SK-N-MC (cell line): ENCODE measurements around the gene CLCN2.

ENCODE experiments used
- DNase-seq: peaks from one replicate; pipeline ENCODE4 v3.0.0-alpha.2; 2011; ENCODE audit warnings: low read depth, low spot score
- H3K27ac ChIP-seq: fragments of 200-600 bp; sonication (generic); 2 replicates; pipeline ENCODE4 v1.5.1; 2016; ENCODE audit warnings: mixed run types
- H3K36me3 ChIP-seq: fragments of 200-600 bp; sonication (generic); 2 replicates; pipeline ENCODE4 v1.6.1; 2017; ENCODE audit warnings: antibody characterized with exemption, low read length, mixed read lengths; ENCODE audit not compliant: insufficient read depth
- H3K4me3 ChIP-seq: fragments of 200-600 bp; sonication (generic); 2 replicates; pipeline ENCODE4 v1.5.1; 2016
- H3K9ac ChIP-seq: fragments of 200-600 bp; sonication (generic); 2 replicates; pipeline ENCODE4 v1.8.0; 2017; ENCODE audit warnings: mixed run types, mixed read lengths; ENCODE audit not compliant: insufficient read length
- H3K9me3 ChIP-seq: fragments of 200-600 bp; sonication (generic); 2 replicates; pipeline ENCODE4 v1.6.1; 2017; ENCODE audit warnings: low read depth, mild to moderate bottlenecking, antibody characterized with exemption, low read length, moderate library complexity, mixed read lengths
- EZH2 ChIP-seq: fragments of 200-600 bp; sonication (generic); IDR thresholded peaks from one replicate; pipeline ENCODE4 v1.6.1; 2017; ENCODE audit warnings: antibody characterized with exemption
- FOXP2 ChIP-seq: optimal IDR thresholded peaks from 2 replicates; pipeline ENCODE3; 2011; ENCODE audit warnings: mild to moderate bottlenecking, moderate library complexity; ENCODE audit not compliant: insufficient read depth; ENCODE audit errors: extremely low read length, control extremely low read depth
- POLR2AphosphoS5 ChIP-seq: IDR thresholded peaks from 2 replicates; pipeline ENCODE4 v1.6.1; 2012; ENCODE audit warnings: mild to moderate bottlenecking, low read depth, low read length, borderline replicate concordance

CLCN2 gene

GRCh38 chr3:184382326-184383032 is 21.1 kb upstream of the CLCN2 start:
- TF ChIP-seq FOXP2 (no peak), POLR2AphosphoS5 (no peak), EZH2 (no peak)
- Histone ChIP-seq H3K36me3 (no peaks in the 10 kb centered on the region), H3K9me3 (no peaks in the 10 kb centered on the region), H3K9ac (no peak overlapping the region), H3K27ac (no peak overlapping the region), H3K4me3 (no peak overlapping the region)
- DNase-seq = no peak

GRCh38 chr3:184381261-184382224 is 20.1 kb upstream of the CLCN2 start:
- DNase-seq = no peak
- no peaks in the 10 kb centered on the region for H3K9me3 ChIP-seq
- H3K27ac ChIP-seq = no peak overlapping the region
- H3K4me3 ChIP-seq = no peak overlapping the region
- H3K36me3 ChIP-seq = no peaks in the 10 kb centered on the region
- no peak overlapping the region for H3K9ac ChIP-seq
- TF ChIP-seq FOXP2 = no peak
- TF ChIP-seq POLR2AphosphoS5 = no peak
- TF ChIP-seq EZH2 = no peak

- no peak overlapping the region for H3K27ac ChIP-seq
- H3K4me3 ChIP-seq = peak overlapping the region; percentile 77
- DNase-seq = no peak
- no peaks in the 10 kb centered on the region for H3K9me3 ChIP-seq
- H3K36me3 ChIP-seq = no peaks in the 10 kb centered on the region
- H3K9ac ChIP-seq = no peak overlapping the region
- TF ChIP-seq FOXP2 (no peak), EZH2 (peak; percentile 81)
These were observed 19.3 kb upstream of the CLCN2 start for GRCh38 chr3:184380627-184381260.

DNA sequence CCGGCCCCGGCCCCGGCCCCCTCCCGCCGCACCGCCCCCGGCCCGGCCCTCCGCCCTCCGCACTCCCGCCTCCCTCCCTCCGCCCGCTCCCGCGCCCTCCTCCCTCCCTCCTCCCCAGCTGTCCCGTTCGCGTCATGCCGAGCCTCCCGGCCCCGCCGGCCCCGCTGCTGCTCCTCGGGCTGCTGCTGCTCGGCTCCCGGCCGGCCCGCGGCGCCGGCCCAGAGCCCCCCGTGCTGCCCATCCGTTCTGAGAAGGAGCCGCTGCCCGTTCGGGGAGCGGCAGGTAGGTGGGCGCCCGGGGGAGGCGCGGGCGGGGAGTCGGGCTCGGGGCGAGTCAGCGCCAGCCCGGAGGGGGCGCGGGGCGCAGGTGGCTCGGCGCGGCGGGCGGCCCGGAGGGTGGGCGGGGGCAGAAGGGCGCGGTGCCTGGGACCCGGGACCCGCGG is 18.8 kb upstream of the CLCN2 start:
- TF ChIP-seq EZH2 (no peak), FOXP2 (no peak), POLR2AphosphoS5 (no peak)
- peak overlapping the region; percentile 77 for H3K4me3 ChIP-seq
- H3K9ac ChIP-seq = no peak overlapping the region
- no peaks in the 10 kb centered on the region for H3K36me3 ChIP-seq
- DNase-seq = no peak
- no peaks in the 10 kb centered on the region for H3K9me3 ChIP-seq
- H3K27ac ChIP-seq = no peak overlapping the region

- Histone ChIP-seq H3K4me3 (peak within 1 kb of the TSS; percentile 77), H3K27ac (no peak within 1 kb of the TSS), H3K9me3 (no peaks in the 10 kb centered on the region), H3K9ac (no peak within 1 kb of the TSS), H3K36me3 (no peaks in the 10 kb centered on the region)
- DNase-seq = no peak
- TF ChIP-seq POLR2AphosphoS5 = no peak
- TF ChIP-seq FOXP2 = no peak
- no peak for TF ChIP-seq EZH2
These were observed 18.2 kb upstream of the CLCN2 start, which contains the start of gene CHRD for GRCh38 chr3:184379358-184380184. Gene CHRD (plus strand): TSS chr3:184380054. CDS start chr3:184380319, 265 bp downstream.

DNA sequence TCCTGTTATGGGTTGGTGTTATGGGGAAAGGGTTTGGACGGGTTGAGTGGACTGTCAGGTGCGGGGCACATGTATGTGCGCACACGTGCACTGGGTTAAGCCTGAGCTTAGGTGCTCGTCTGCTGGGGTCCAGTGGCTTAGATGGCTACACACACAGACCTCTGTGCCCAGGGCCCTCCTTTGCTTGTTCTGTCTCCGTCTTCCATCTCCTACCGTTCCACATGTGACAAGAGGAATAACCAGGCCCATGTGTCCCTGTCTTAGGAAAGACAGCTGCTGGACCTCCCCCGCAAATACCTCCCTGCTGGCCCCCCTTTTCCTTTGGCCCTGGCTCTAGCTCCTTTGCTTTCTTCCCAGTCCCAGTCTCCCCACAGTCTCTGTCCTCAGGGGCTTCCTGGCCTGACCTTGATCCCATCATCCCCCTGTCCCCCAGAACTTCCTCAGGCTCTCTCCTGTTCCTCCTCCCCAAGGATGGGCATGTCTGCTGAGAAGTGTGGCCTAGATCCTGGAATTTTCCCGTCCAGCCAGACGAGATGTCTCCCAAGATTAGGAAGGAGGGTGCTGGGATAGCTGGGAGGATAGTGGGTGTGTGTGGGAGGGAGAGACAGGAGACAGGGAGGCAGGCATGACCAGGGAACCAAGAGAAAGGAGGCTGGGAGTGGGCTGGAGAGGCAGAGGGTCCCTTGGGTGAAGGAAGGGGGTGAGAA is 17.4 kb upstream of the CLCN2 start:
- no peak overlapping the region for H3K27ac ChIP-seq
- DNase-seq = no peak
- no peaks in the 10 kb centered on the region for H3K36me3 ChIP-seq
- no peaks in the 10 kb centered on the region for H3K9me3 ChIP-seq
- no peak for TF ChIP-seq POLR2AphosphoS5
- TF ChIP-seq EZH2 = no peak
- no peak for TF ChIP-seq FOXP2
- H3K9ac ChIP-seq = no peak overlapping the region
- H3K4me3 ChIP-seq = no peak overlapping the region

DNA sequence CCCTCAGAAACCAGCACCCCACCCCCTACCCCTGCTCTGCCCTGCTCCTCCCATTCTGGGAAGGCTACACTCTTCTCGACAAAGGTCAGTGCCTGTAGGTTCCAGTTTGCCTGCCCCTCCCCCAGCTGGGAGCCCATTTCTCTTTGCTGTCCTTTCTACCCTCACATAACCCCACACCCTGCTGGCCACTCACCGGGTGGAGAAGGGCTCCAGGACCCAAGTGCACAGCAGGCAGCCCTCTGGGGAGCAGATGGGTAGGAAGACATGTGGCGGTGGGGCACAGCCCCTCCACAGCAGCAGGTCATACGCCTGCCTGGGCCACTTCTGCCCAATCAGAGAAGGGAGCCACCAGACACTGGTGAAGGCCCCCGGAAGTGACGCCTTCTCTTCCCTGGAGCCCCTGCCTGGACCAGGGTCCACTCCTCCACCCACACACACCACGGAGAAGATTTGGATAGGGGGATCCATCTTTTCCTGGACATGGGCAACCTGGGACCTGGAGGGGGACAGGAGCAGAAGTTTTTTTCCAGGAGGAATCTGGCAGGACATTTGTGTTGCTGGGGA is 16.6 kb upstream of the CLCN2 start, which contains the start of gene THPO:
Gene THPO, minus strand, starts transcription at position 326 of the 564 bp plus-strand sequence. CDS start 1,948 bp downstream, outside the sequence.
- DNase-seq = no peak
- no peak within 1 kb of the TSS for H3K27ac ChIP-seq
- no peak within 1 kb of the TSS for H3K4me3 ChIP-seq
- no peak within 1 kb of the TSS for H3K9ac ChIP-seq
- H3K9me3 ChIP-seq = no peaks in the 10 kb centered on the region
- no peaks in the 10 kb centered on the region for H3K36me3 ChIP-seq
- no peak for TF ChIP-seq FOXP2
- no peak for TF ChIP-seq EZH2
- TF ChIP-seq POLR2AphosphoS5 = no peak
